Activated gamma-delta T cell treated with anti-CD3 and anti-CD28 coated beads, Interleukin-2, amount 50 U/mL, for 16 hours (primary cell): Measurements from ENCODE around the gene DLK2.
"Not testable (repeated sequence)": the region's sequence is repeated elsewhere in the genome, so short reads cannot be mapped to it uniquely, and the experiment has no call there.

ENCODE experiments used
- DNase-seq: peaks from one replicate; pipeline ENCODE4 v3.0.0-alpha.2; 2020; ENCODE audit warnings: low read depth

DLK2 gene

DNA sequence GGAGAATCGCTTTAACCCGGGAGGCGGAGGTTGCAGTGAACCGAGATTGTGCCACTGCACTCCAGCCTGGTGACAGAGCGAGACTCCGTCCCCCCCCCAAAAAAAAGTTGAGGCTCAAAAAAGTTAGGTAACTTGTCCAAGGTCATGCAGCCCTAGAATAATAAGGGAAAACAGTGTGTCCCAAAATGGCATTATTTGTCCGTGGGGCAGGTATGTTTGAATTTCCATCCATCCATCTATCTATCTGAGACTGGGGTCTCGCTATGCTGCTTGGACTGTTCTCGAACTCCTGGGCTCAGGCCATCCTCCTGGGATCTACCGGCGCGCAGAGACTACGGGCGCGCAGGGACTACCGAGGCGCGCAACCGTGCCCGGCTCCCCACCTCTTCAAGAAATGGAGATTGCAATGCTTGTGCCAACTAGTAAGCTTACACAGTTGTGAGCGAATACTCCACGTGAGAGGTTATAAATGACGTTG is 28.4 kb downstream of the DLK2 start:
- no peak for DNase-seq

DNA sequence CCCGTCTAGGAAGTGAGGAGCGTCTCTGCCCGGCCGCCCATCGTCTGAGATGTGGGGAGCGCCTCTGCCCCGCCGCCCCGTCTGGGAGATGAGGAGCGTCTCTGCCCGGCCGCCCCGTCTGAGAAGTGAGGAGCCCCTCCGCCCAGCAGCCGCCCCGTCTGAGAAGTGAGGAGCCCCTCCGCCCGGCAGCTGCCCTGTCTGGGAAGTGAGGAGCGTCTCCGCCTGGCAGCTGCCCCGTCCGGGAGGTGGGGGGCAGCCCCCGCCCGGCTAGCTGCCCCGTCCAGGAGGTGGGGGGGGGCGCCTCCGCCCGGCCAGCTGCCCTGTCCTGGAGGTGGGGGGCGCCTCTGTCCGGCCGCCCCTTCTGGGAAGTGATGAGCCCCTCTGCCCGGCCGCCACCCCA is 30.3 kb downstream of the DLK2 start:
- not testable (repeated sequence) for DNase-seq

DNA sequence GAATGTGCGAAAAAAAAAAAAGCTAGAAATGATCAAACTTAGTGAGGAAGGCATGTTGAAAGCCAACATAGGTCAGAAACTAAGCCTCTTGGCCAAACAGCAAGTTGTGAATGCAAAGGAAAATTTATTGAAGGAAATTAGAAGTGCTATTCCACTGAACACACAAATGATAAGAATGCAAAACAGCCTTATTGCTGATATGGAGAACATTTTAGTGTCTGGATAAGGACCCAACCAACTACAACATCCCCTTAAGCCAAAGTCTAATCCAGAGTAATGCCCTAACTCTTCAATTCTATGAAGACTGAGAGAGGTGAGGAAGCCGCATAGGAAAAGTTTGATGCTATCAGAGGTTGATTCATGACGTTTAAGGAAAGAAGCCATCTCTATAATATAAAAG is 33.5 kb downstream of the DLK2 start:
- no peak for DNase-seq

DNA sequence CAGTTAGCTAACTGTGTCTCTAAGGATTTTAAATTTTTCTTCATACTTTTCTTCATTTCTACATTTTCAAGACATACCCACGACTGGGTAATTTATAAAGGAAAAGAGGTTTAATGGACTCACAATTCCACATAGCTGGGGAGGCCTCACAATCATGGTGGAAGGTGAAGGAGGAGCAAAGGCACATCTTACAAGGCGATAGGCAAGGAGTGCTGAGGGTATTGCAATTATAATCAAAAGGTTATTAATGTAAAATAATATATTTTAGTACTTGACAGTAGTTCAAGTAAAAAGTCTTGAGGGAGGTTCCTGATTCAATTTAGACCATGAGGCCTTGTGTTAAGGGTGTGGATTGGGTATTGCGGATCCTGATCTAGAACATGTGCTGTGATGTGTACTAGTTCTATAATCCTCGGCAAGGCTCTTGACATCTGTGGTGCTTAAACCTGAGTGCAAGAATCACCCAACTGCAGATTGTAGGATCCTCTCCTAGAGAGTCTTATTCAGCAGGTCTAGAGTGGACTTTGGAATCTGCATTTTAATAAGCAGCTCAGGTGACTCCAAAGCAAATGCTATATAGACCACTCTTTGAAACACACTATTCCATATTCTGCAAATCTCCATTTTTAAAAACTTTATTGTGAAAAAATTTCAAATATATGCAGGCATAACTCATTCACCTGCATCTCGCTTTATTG is 35.2 kb downstream of the DLK2 start:
- no peak for DNase-seq

DNA sequence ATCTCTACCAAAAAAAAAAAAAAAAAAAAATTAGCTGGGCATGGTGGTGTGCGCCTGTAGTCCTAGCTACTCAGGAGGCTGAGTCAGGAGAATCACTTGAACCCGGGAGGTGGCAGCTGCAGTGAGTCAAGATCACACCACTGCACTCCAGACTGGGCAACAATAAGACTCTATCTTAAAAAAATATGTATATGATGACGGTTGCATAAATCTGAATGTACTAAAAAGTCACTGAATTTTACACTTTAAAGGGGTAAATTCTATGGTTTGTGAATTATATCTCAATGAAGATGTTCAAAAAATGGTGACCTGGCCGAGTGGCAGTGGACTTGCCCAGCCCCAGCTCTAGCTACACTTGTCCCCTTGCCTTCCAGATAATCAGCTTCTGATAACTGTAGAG is 38.4 kb downstream of the DLK2 start:
- DNase-seq, result no peak

DNA sequence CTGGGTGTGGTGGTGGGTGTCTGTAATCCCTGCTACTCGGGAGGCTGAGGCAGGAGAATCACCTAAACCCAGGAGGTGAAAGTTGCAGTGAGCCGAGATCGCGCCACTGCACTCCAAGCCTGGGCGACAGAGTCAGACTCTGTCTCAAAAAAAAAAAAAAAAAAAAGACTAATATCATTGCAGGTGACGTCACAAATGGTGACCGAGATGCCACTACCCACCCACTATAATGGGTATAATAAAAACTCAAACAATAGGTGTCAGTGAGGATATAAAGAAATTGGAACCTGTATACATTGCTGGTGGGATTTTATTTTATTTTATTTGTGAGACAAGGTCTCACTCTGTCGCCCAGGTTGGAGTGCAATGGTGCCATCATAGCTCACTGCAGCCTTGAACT is 40.1 kb downstream of the DLK2 start:
- DNase-seq, result not testable (repeated sequence)

DNA sequence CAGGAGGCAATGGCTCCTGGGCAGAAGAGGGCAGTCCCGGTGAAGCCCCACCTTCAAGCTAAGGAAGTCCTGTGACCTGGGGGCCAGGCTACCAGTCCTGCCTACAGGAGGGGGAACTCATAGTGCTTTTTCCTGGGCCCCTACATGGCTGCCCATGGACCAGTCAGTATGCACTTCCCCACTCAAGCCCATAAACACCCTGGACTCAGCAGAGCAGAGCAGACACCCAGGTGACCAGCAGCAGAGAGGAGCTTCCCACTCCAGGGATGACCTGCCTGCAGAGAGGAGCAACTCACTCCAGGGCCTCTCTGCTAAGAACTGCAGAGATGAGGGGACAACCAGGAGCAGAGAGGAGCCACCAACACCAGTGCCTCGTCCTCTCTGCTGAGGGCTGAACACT is 42.3 kb downstream of the DLK2 start:
- DNase-seq, result no peak

DNA sequence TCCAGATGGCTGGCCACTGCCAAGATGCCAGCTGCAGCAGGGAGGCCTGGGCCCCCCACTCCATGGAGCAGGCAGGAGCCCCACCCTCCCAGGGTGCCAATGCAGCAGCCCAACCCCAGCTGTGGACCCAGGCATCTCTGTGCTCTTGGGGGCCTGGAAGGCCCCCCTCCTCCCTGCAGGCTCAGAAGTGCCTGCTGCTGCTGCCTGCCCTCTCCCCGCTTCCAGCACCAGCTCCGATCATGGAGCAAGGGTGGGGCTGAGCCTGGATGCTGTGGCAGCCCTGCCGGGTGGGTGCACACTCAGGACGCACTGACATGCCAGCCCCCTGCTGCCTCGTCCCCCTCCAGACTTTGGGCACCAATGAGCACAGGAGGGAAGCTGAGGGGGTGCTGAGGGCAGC is 42.8 kb downstream of the DLK2 start:
- DNase-seq, result no peak

DNA sequence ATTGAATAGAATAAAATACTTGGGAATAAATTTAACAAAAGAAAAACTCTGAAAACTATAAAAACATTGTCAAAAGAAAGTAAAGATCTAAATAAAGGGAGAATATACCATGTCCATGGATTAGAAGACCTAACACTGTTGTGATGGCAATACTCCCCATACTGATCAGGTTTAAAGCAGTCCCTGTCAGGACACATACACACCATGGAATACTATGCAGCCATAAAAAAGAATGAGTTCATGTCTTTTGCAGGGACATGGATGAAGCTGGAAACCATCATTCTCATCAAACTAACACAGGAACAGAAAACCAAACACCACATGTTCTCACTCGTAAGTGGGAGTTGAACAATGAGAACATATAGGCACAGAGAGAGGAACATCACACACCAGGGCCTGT is 44.6 kb downstream of the DLK2 start:
- not testable (repeated sequence) for DNase-seq

DNA sequence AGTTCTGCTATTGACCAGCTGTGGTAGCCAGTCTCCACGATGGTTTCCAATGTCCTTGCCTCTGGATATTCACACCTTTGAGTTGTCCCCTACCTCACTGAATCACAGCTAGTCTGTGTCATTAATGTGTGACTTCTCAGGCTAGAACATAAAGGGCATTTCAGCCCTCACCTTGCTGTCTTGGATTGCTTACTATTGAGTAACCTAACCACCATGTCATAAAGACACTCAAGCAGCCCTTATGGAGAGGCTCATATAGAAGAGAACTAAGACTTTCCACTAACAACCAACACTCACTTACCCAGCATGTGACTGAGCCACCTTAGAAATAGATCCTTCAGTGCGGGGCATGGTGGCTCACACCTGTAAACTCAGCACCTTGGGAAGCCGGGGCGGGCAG is 47.1 kb downstream of the DLK2 start:
- no peak for DNase-seq

DNA sequence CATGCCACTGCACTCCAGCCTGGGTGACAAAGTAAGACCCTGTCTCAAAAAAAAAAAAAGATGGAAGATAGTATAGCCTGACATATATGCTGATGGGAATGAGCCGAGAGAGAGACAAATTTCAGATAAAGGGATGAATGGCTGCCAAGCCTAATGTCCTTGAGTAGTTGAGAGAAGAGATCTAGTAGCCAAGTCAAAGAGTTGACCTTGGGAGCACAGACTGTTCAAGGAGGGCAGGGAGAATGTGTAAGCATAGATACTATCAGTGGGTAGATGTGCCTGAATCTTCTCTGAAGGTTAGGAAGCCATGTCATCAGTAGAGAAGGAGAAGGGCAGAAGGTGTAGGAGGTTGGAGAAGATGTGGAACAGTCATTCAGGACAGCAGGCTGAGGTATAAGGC is 48.1 kb downstream of the DLK2 start:
- no peak for DNase-seq

DNA sequence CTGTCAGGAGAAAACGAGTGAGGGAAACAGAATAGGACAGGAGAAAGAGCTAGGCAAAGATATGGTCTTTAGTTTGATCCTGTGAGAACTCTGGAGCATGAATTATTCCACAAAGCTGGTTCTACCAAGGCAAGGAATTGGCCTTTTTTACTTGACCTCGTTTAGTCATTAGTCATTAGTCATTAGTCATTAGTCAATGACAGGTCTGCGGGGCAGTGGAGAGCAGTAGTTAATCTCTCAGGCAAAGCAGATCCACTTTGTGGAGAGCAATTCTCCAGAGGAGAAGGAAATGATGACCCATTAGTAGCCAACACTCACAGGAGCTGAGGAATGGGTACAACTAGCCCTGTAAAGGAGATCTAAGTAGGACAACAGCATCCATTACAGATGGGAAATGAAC is 50.0 kb downstream of the DLK2 start:
- no peak for DNase-seq

DNA sequence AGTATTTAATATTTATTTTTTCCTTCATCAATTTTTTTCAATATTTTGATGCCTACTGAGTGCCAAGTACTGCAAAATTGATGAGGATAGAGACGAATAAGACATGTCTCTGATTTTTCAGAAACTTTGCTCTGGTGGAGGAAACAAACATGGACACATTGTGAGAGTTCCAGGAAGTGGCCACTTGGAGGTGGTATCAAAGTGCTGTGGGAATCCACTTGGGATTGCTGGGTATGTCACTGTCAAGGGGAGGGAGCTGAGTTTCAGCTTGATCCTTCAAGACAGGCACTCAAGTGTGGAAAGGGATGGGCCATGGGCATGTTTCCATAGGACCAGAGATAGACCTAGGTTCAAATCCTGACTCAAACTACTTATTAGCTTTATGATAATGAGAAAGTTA is 52.5 kb downstream of the DLK2 start:
- DNase-seq, result no peak

DNA sequence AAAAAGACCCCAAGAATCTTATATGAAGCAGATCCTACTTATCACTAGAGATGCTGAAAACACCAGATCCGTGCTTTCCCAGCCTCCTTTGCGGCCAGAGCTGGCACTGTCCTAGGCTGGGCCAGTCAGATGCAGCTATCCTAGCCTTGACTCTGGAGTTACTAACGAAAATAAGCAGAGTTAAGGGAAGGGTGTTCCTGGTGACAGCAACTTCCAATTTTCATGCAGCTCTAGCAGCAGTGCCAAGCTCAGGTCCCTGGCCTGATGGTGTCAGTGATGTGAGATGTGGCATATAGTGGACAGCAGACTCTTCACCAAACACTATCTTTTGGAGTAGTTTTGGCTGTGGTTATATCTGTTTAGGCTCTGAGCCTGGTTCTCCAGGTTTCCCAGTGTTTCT is 53.6 kb downstream of the DLK2 start:
- DNase-seq, result no peak
